Type B pancreatic cell (in vitro differentiated cells): ENCODE measurements around the gene SLC25A42. TPM values are rescaled to one million over a fixed set of nuclear protein-coding genes. Genes with fewer than 3 reads are reported as not detected.

Experiments
- DNase-seq: peaks from one replicate; pipeline ENCODE4 v3.0.0; 2021; ENCODE audit warnings: mixed read lengths; ENCODE audit not compliant: unreplicated experiment; ENCODE audit errors: extremely low spot score
- H3K27ac Mint-ChIP-seq: 2 replicates; pipeline ENCODE4 v1.8.0; 2021; ENCODE audit warnings: mild to moderate bottlenecking, mixed read lengths
- H3K27me3 Mint-ChIP-seq: 2 replicates; pipeline ENCODE4 v1.8.0; 2021; ENCODE audit warnings: mixed read lengths
- H3K36me3 Mint-ChIP-seq: 2 replicates; pipeline ENCODE4 v1.8.0; 2021; ENCODE audit warnings: mixed read lengths
- H3K4me1 Mint-ChIP-seq: one replicate; pipeline ENCODE4 v1.8.0; 2021; ENCODE audit warnings: mixed read lengths; ENCODE audit not compliant: unreplicated experiment
- H3K4me3 Mint-ChIP-seq: 2 replicates; pipeline ENCODE4 v1.8.0; 2021; ENCODE audit warnings: mild to moderate bottlenecking, mixed read lengths
- H3K9me3 Mint-ChIP-seq: 2 replicates; pipeline ENCODE4 v1.8.0; 2021; ENCODE audit warnings: mixed read lengths
- total RNA-seq: library from RNA; stranded (reverse); gene quantifications from 2 replicates; pipeline ENCODE4 v1.2.1, GENCODE V29; 2021; ENCODE audit warnings: low replicate concordance
- TF ChIP-seq, protein P1 (sequence below): fragments of 200-600 bp; sonication (generic); conservative IDR thresholded peaks from 2 replicates; pipeline ENCODE4 v1.5.0; 2021; ENCODE audit warnings: antibody characterized with exemption, mild to moderate bottlenecking

SLC25A42 gene
- total RNA-seq, 1 donor from 2014 or later = 13.4 TPM

DNA sequence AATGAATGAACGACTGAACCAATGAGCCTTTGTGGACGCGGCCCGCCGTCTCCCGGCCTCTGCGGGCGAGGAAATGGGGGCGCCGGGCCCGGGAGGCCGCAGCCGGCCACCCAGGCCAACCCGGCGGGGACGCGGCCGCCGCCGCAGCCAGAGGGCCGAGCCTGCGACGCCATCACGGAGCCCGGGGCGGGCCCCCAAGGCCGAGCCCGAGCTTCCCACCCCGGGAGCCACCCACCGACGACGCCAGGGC lies 30.7 kb upstream of the SLC25A42 start:
- H3K27ac Mint-ChIP-seq = no peak overlapping the region
- peaks cover 17% of the 10 kb centered on the region for H3K36me3 Mint-ChIP-seq
- DNase-seq = no peak
- TF ChIP-seq, protein P1, sequence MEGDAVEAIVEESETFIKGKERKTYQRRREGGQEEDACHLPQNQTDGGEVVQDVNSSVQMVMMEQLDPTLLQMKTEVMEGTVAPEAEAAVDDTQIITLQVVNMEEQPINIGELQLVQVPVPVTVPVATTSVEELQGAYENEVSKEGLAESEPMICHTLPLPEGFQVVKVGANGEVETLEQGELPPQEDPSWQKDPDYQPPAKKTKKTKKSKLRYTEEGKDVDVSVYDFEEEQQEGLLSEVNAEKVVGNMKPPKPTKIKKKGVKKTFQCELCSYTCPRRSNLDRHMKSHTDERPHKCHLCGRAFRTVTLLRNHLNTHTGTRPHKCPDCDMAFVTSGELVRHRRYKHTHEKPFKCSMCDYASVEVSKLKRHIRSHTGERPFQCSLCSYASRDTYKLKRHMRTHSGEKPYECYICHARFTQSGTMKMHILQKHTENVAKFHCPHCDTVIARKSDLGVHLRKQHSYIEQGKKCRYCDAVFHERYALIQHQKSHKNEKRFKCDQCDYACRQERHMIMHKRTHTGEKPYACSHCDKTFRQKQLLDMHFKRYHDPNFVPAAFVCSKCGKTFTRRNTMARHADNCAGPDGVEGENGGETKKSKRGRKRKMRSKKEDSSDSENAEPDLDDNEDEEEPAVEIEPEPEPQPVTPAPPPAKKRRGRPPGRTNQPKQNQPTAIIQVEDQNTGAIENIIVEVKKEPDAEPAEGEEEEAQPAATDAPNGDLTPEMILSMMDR = no peak
- peak overlapping the region; percentile 98 for H3K4me3 Mint-ChIP-seq
- peaks cover 15% of the 10 kb centered on the region for H3K4me1 Mint-ChIP-seq
- no peaks in the 10 kb centered on the region for H3K9me3 Mint-ChIP-seq
- H3K27me3 Mint-ChIP-seq = no peaks in the 10 kb centered on the region

DNA sequence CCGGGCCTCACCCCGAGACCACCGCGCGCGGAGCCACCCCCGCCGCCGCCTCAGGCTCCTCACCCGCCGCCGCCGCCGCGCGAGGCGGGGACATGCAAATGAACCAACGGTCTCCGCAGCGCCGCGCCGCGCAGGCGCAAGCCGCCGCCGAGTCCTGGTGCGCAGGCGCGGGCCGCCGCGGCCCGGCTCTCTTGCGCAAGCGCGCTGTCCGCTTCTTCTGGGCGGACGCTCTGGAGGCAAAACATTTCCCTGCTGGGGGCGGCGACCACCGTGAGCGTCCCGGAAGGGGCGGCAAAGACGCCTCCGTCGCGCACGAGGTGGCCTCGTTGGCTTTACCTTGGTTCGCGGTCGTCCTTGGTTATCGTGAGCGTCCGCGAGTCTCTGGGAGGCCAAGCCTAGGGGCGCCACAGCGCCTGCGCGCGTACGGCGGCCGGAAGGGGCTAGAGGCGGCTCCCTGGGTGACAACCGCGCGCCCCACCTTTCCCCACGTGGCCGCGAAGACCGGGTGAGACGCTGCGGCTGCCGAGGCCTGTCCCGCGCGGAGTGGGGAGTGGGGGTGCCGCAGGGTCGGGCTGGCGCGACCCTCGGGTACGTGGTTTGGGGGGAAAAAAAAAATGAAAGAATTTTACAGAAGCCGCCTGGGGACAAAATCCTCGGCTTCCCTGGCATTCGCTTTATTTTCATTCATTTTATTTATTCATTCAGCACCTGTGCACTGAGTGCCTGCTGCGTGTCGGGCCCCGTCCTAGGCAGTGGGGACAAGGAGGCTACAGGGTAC lies 30.2 kb upstream of the SLC25A42 start, which contains the start of the genes ARMC6 and SUGP2:
ARMC6 (plus strand) TSS at position 178 of the 778 bp plus-strand sequence. CDS start 607 bp downstream, outside the sequence.
SUGP2 (minus strand) TSS at position 92 of the 778 bp plus-strand sequence. CDS start 2,446 bp downstream, outside the sequence.
- TF ChIP-seq, protein P1 = peak; percentile 28
- peaks cover 14% of the 10 kb centered on the region for H3K36me3 Mint-ChIP-seq
- peak within 1 kb of the TSS; percentile 96 for H3K27ac Mint-ChIP-seq
- H3K4me1 Mint-ChIP-seq = peaks cover 15% of the 10 kb centered on the region
- peak; percentile 92 for DNase-seq
- H3K9me3 Mint-ChIP-seq = no peaks in the 10 kb centered on the region
- peak within 1 kb of the TSS; percentile 98 for H3K4me3 Mint-ChIP-seq
- no peaks in the 10 kb centered on the region for H3K27me3 Mint-ChIP-seq

GRCh38 chr19:19034204-19034624 lies 29.6 kb upstream of the SLC25A42 start:
- DNase-seq = no peak
- Mint-ChIP-seq H3K4me1 (peaks cover 15% of the 10 kb centered on the region), H3K27ac (peak overlapping the region; percentile 93), H3K27me3 (no peaks in the 10 kb centered on the region), H3K9me3 (no peaks in the 10 kb centered on the region), H3K4me3 (peak overlapping the region; percentile 92), H3K36me3 (peaks cover 14% of the 10 kb centered on the region)
- TF ChIP-seq, protein P1 = no peak

DNA sequence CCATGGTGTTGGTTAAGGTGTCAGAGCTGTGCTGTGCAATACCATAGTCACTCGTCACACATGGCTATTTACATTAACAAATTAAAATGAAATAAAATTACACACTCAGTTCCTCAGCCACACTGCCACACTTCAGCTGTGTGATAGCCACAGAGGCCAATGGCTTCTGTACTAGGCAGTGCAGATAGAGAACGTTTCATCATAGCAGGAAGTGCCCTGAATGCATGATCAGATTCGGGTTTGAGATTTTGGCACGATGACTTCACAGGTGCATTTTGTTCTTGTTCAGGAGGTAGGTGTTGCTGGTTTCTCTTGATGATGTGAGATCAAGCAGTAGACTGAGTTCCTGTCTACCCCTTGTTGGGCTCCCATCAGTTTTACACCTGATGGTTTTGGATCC lies 23.9 kb upstream of the SLC25A42 start:
- no peaks in the 10 kb centered on the region for H3K27me3 Mint-ChIP-seq
- no peak overlapping the region for H3K27ac Mint-ChIP-seq
- TF ChIP-seq, protein P1 = no peak
- no peak overlapping the region for H3K4me3 Mint-ChIP-seq
- DNase-seq = no peak
- no peaks in the 10 kb centered on the region for H3K4me1 Mint-ChIP-seq
- peaks cover 9% of the 10 kb centered on the region for H3K36me3 Mint-ChIP-seq
- H3K9me3 Mint-ChIP-seq = no peaks in the 10 kb centered on the region

GRCh38 chr19:19040417-19040816 lies 23.4 kb upstream of the SLC25A42 start:
- Mint-ChIP-seq H3K36me3 (peaks cover 12% of the 10 kb centered on the region), H3K9me3 (no peaks in the 10 kb centered on the region), H3K27me3 (no peaks in the 10 kb centered on the region), H3K4me1 (no peaks in the 10 kb centered on the region), H3K27ac (no peak overlapping the region), H3K4me3 (no peak overlapping the region)
- DNase-seq = no peak
- TF ChIP-seq, protein P1 = no peak
